Neural cell (in vitro differentiated cells): Measurements from ENCODE around the gene AMN1. TPM values are rescaled to one million over a fixed set of nuclear protein-coding genes. Genes with fewer than 3 reads are reported as not detected.

Source experiments
- H2AFZ ChIP-seq: fragments of 200-600, 300-800 bp; sonication (generic), shearing (Covaris generic); 2 replicates; pipeline ENCODE4 v1.6.0; 2014; ENCODE audit warnings: low read depth, mild to moderate bottlenecking, antibody characterized with exemption, low read length, moderate library complexity
- H3F3A ChIP-seq: fragments of 200-600 bp; shearing (Covaris generic); 2 replicates; pipeline ENCODE4 v1.6.1; 2016; ENCODE audit warnings: mild to moderate bottlenecking, moderate library complexity, mixed read lengths, antibody characterized with exemption, low read length; ENCODE audit not compliant: insufficient read depth, poor library complexity, severe bottlenecking
- H3K27ac ChIP-seq: fragments of 200-600, 300-800 bp; sonication (generic), shearing (Covaris generic); 2 replicates; pipeline ENCODE4 v1.5.1; 2014; ENCODE audit warnings: mild to moderate bottlenecking, low read length, moderate library complexity
- H3K27me3 ChIP-seq: fragments of 300-800, 200-600 bp; sonication (generic), shearing (Covaris generic); 2 replicates; pipeline ENCODE4 v1.6.0; 2014; ENCODE audit warnings: mild to moderate bottlenecking, low read depth, low read length, moderate library complexity; ENCODE audit not compliant: insufficient read depth
- H3K36me3 ChIP-seq: fragments of 300-800, 200-600 bp; sonication (generic), shearing (Covaris generic); 2 replicates; pipeline ENCODE4 v1.5.1; 2014; ENCODE audit warnings: mild to moderate bottlenecking, antibody characterized with exemption, low read length, moderate library complexity; ENCODE audit not compliant: insufficient read depth
- H3K4me2 ChIP-seq: fragments of 300-800, 200-600 bp; sonication (generic), shearing (Covaris generic); 2 replicates; pipeline ENCODE4 v1.6.0; 2014; ENCODE audit warnings: mild to moderate bottlenecking, low read length
- H3K4me3 ChIP-seq: fragments of 300-800, 200-600 bp; sonication (generic), shearing (Covaris generic); 2 replicates; pipeline ENCODE4 v1.5.1; 2014; ENCODE audit warnings: mild to moderate bottlenecking, low read length, moderate library complexity
- H3K79me2 ChIP-seq: fragments of 200-600 bp; shearing (Covaris generic); replicated peaks from 2 replicates; pipeline ENCODE4 v1.6.0; 2014; ENCODE audit warnings: mild to moderate bottlenecking, low read length, moderate library complexity; ENCODE audit not compliant: insufficient read depth
- H3K9ac ChIP-seq: fragments of 300-800, 200-600 bp; sonication (generic), shearing (Covaris generic); 2 replicates; pipeline ENCODE4 v1.6.1; 2016; ENCODE audit warnings: mild to moderate bottlenecking, low read length, mixed read lengths
- H3K9me2 ChIP-seq: fragments of 200-600 bp; shearing (Covaris generic); 2 replicates; pipeline ENCODE4 v1.6.1; 2016; ENCODE audit warnings: mild to moderate bottlenecking, low read length, mixed read lengths; ENCODE audit not compliant: insufficient read depth
- H3K9me3 ChIP-seq: fragments of 200-600, 300-800 bp; sonication (generic), shearing (Covaris generic); 2 replicates; pipeline ENCODE4 v1.6.1; 2016; ENCODE audit warnings: mild to moderate bottlenecking, mixed run types, low read length, moderate library complexity, mixed read lengths
- H4K20me1 ChIP-seq: fragments of 200-600 bp; shearing (Covaris generic); 2 replicates; pipeline ENCODE4 v1.6.1; 2016; ENCODE audit warnings: mild to moderate bottlenecking, mixed run types; ENCODE audit not compliant: insufficient read depth
- CTCF ChIP-seq: fragments of 450-650 bp; IDR thresholded peaks from 2 replicates; pipeline ENCODE4 v1.5.1; 2014; ENCODE audit warnings: antibody characterized with exemption, mild to moderate bottlenecking, moderate library complexity; ENCODE audit not compliant: poor library complexity, severe bottlenecking
- EP300 ChIP-seq: fragments of 450-650 bp; conservative IDR thresholded peaks from 2 replicates; pipeline ENCODE4 v1.6.1; 2014; ENCODE audit warnings: antibody characterized with exemption, mild to moderate bottlenecking, moderate library complexity; ENCODE audit not compliant: poor library complexity, severe bottlenecking
- EZH2 ChIP-seq: fragments of 200-600, 300-800 bp; shearing (Covaris generic), sonication (generic); IDR thresholded peaks from 2 replicates; pipeline ENCODE4 v1.6.1; 2014; ENCODE audit warnings: antibody characterized with exemption, low read length, borderline replicate concordance, mild to moderate bottlenecking; ENCODE audit not compliant: insufficient read depth, poor library complexity, severe bottlenecking
- MXI1 ChIP-seq: fragments of 450-650 bp; conservative IDR thresholded peaks from 2 replicates; pipeline ENCODE4 v1.6.1; 2014; ENCODE audit warnings: antibody characterized with exemption, mild to moderate bottlenecking; ENCODE audit not compliant: poor library complexity, severe bottlenecking
- POLR2AphosphoS5 ChIP-seq: IDR thresholded peaks from 2 replicates; pipeline ENCODE4 v1.6.1; 2012
- RAD21 ChIP-seq: fragments of 450-650 bp; conservative IDR thresholded peaks from 2 replicates; pipeline ENCODE4 v1.6.1; 2014; ENCODE audit warnings: antibody characterized with exemption, mild to moderate bottlenecking, moderate library complexity
- REST ChIP-seq: IDR thresholded peaks from 2 replicates; pipeline ENCODE4 v1.6.1; 2012; ENCODE audit warnings: borderline replicate concordance
- SMC3 ChIP-seq: fragments of 450-650 bp; conservative IDR thresholded peaks from 2 replicates; pipeline ENCODE4 v1.6.1; 2014; ENCODE audit warnings: antibody characterized with exemption, mild to moderate bottlenecking, moderate library complexity; ENCODE audit not compliant: poor library complexity
- TAF1 ChIP-seq: IDR thresholded peaks from 2 replicates; pipeline ENCODE4 v1.6.1; 2012; ENCODE audit warnings: low read depth
- polyA plus RNA-seq: library from polyadenylated mRNA; depleted of rRNA; stranded (reverse); fragments of >200 nt; gene quantifications from 2 replicates; pipeline ENCODE4 v1.2.3, GENCODE V29; 2014

Gene AMN1
- polyA plus RNA-seq, 1 donor from 2014 or later, result 125 TPM

- no peak overlapping the region for H2AFZ ChIP-seq
- no peaks in the 10 kb centered on the region for H3K9me2 ChIP-seq
- H3K9me3 ChIP-seq, result no peaks in the 10 kb centered on the region
- no peaks in the 10 kb centered on the region for H3K27me3 ChIP-seq
- no peak overlapping the region for H3K27ac ChIP-seq
- H3K36me3 ChIP-seq, result no peaks in the 10 kb centered on the region
- no peaks in the 10 kb centered on the region for H3K79me2 ChIP-seq
- no peaks in the 10 kb centered on the region for H3F3A ChIP-seq
- H4K20me1 ChIP-seq, result no peaks in the 10 kb centered on the region
- no peak overlapping the region for H3K9ac ChIP-seq
- TF ChIP-seq POLR2AphosphoS5 (no peak), MXI1 (no peak), EZH2 (no peak), RAD21 (no peak), CTCF (no peak), REST (no peak), EP300 (no peak), SMC3 (no peak), TAF1 (no peak)
- H3K4me2 ChIP-seq, result no peak overlapping the region
- no peak overlapping the region for H3K4me3 ChIP-seq
Measured at GRCh38 chr12:31756977-31757420, 28.2 kb upstream of the AMN1 start.

- Histone ChIP-seq H3K36me3 (no peaks in the 10 kb centered on the region), H3K27ac (no peak overlapping the region), H2AFZ (no peak overlapping the region), H3K4me3 (no peak overlapping the region), H3K4me2 (no peak overlapping the region), H4K20me1 (no peaks in the 10 kb centered on the region), H3K9me2 (no peaks in the 10 kb centered on the region), H3K9ac (no peak overlapping the region), H3F3A (no peaks in the 10 kb centered on the region), H3K9me3 (no peaks in the 10 kb centered on the region), H3K79me2 (no peaks in the 10 kb centered on the region), H3K27me3 (no peaks in the 10 kb centered on the region)
- TF ChIP-seq CTCF (no peak), REST (no peak), SMC3 (no peak), POLR2AphosphoS5 (no peak), TAF1 (no peak), MXI1 (no peak), RAD21 (no peak), EP300 (no peak), EZH2 (no peak)
Measured at GRCh38 chr12:31752450-31752849, 23.6 kb upstream of the AMN1 start.
